K562 (cell line): Measurements from ENCODE around the gene TLR5.

Experiments
- BRCA1 ChIP-seq, 2 experiments: fragments of 450-650 bp in 1 of 2; sonication (generic) in 1 of 2; formaldehyde crosslinking in 1 of 2; IDR thresholded peaks; 2 replicates each; pipeline versions ENCODE4 v1.5.0 to v1.6.1; 2017 to 2020; ENCODE audit warnings: mild to moderate bottlenecking in 1 of 2, missing genetic modification reagents in 1 of 2
- POLR2A ChIP-seq: fragments of 450-650 bp; conservative IDR thresholded peaks from 2 replicates; pipeline ENCODE4 v1.6.1; 2016
- POLR2AphosphoS5 ChIP-seq: IDR thresholded peaks from 2 replicates; pipeline ENCODE4 v1.6.1; 2011; ENCODE audit warnings: mild to moderate bottlenecking, low read depth, low read length, moderate library complexity; ENCODE audit not compliant: control insufficient read depth, insufficient read depth
- PREB ChIP-seq: sonication (generic); formaldehyde crosslinking; IDR thresholded peaks from 2 replicates; pipeline ENCODE4 v1.8.1; 2023; ENCODE audit warnings: mild to moderate bottlenecking, missing genetic modification reagents
- TEAD1 ChIP-seq, 2 experiments: fragments of 450-650 bp in 1 of 2; sonication (generic) in 1 of 2; formaldehyde crosslinking; IDR thresholded peaks; 2 replicates each; pipeline versions ENCODE4 v1.4.0 to v1.8.0; 2020 to 2022; ENCODE audit warnings: mild to moderate bottlenecking in 2 of 2, missing genetic modification reagents in 1 of 2
- TEAD4 ChIP-seq, 2 experiments: sonication (generic) in 1 of 2; formaldehyde crosslinking in 1 of 2; IDR thresholded peaks; 2 replicates each; pipeline versions ENCODE4 v1.6.1 to v1.8.0; 2012 to 2022; ENCODE audit warnings: borderline replicate concordance in 1 of 2, inconsistent platforms in 1 of 2, low read length in 1 of 2, mild to moderate bottlenecking in 1 of 2, missing genetic modification reagents in 1 of 2
- ZNF121 ChIP-seq: sonication (generic); formaldehyde crosslinking; conservative IDR thresholded peaks from 2 replicates; pipeline ENCODE4 v1.8.0; 2022; ENCODE audit warnings: missing genetic modification reagents
- ZNF165 ChIP-seq: fragments of 250-450 bp; sonication (Bioruptor Pico); IDR thresholded peaks from 2 replicates; pipeline ENCODE4 v1.4.0; 2020; ENCODE audit warnings: borderline replicate concordance

- no peak for TF ChIP-seq ZNF121 (CRISPR knock-in tag)
- TF ChIP-seq POLR2AphosphoS5: no peak
- TF ChIP-seq BRCA1 (IDR thresholded peaks at IDR 0.05): no peak
- TF ChIP-seq BRCA1 (CRISPR knock-in tag; IDR thresholded peaks at IDR 0.05): no peak
- no peak for TF ChIP-seq ZNF165 (CRISPR knock-in tag)
- no peak for TF ChIP-seq TEAD4 (IDR thresholded peaks at IDR 0.05; ENCODE audit: low read length)
- TF ChIP-seq TEAD4 (CRISPR knock-in tag; IDR thresholded peaks at IDR 0.05; ENCODE audit: borderline replicate concordance): no peak
- no peak for TF ChIP-seq TEAD1 (CRISPR knock-in tag; IDR thresholded peaks at IDR 0.05)
- TF ChIP-seq POLR2A: no peak
- no peak for TF ChIP-seq PREB (CRISPR knock-in tag)
Observed at GRCh38 chr1:223186800-223187199, 43.8 kb upstream of the TLR5 start.
